Measurements from ENCODE around the gene CNP. TPM values are rescaled to one million over a fixed set of nuclear protein-coding genes. Genes with fewer than 3 reads are reported as not detected.

The CNP gene
- total RNA-seq, 1 experiment from 2014 or later, result 66.7 TPM

- DNase-seq (ENCODE audit: low read depth), result no peak
These were observed 6.2 kb downstream of the CNP start for GRCh38 chr17:41972571-41973407.

GRCh38 chr17:41973408-41973811 lies 6.8 kb downstream of the CNP start:
- DNase-seq (ENCODE audit: low read depth), result no peak

- DNase-seq (ENCODE audit: low read depth), result no peak
These were observed 7.4 kb downstream of the CNP start for GRCh38 chr17:41974031-41974430.

- DNase-seq (ENCODE audit: low read depth), result no peak
These were observed 8.1 kb downstream of the CNP start for GRCh38 chr17:41974658-41975057.

GRCh38 chr17:41975099-41976083 lies 8.8 kb downstream of the CNP start:
- no peak for DNase-seq (ENCODE audit: low read depth)

- DNase-seq (ENCODE audit: low read depth), result no peak
These were observed 9.7 kb downstream of the CNP start for GRCh38 chr17:41976142-41976768.

GRCh38 chr17:41977991-41978390 lies 11.4 kb downstream of the CNP start:
- no peak for DNase-seq (ENCODE audit: low read depth)

- DNase-seq (ENCODE audit: low read depth), result no peak
These were observed 15.6 kb downstream of the CNP start for GRCh38 chr17:41982026-41982760.

GRCh38 chr17:41984454-41984853 lies 17.9 kb downstream of the CNP start:
- no peak for DNase-seq (ENCODE audit: low read depth)

GRCh38 chr17:41985919-41986318 lies 19.3 kb downstream of the CNP start:
- DNase-seq (ENCODE audit: low read depth), result no peak

- DNase-seq (ENCODE audit: low read depth), result no peak
These were observed 20.0 kb downstream of the CNP start for GRCh38 chr17:41986634-41987033.

- DNase-seq (ENCODE audit: low read depth), result no peak
These were observed 21.0 kb downstream of the CNP start for GRCh38 chr17:41987642-41988041.

GRCh38 chr17:41988418-41988817 lies 21.8 kb downstream of the CNP start:
- DNase-seq (ENCODE audit: low read depth), result no peak

- no peak for DNase-seq (ENCODE audit: low read depth)
These were observed 23.3 kb downstream of the CNP start for GRCh38 chr17:41989702-41990419.

GRCh38 chr17:41992576-41992975 lies 26.0 kb downstream of the CNP start:
- DNase-seq (ENCODE audit: low read depth), result no peak

- DNase-seq (ENCODE audit: low read depth), result no peak
These were observed 30.2 kb downstream of the CNP start for GRCh38 chr17:41996855-41997164.

- DNase-seq (ENCODE audit: low read depth), result no peak
These were observed 31.9 kb downstream of the CNP start for GRCh38 chr17:41998497-41998896.

- no peak for DNase-seq (ENCODE audit: low read depth)
These were observed 34.0 kb downstream of the CNP start for GRCh38 chr17:42000413-42001133.

- DNase-seq (ENCODE audit: low read depth), result no peak
These were observed 35.1 kb downstream of the CNP start for GRCh38 chr17:42001729-42002128.
